HG02763 (cell line): ENCODE data around the gene DNAJC9.
"Not testable (repeated sequence)": the region's sequence is repeated elsewhere in the genome, so short reads cannot be mapped to it uniquely, and the experiment has no call there.

Experiments used
- ATAC-seq: cut with Tn5 transposase; IDR thresholded peaks from one replicate; pipeline ENCODE4 v1.9.1; 2021; ENCODE audit warnings: mild to moderate bottlenecking, moderate library complexity; ENCODE audit not compliant: unreplicated experiment

DNAJC9 gene

DNA sequence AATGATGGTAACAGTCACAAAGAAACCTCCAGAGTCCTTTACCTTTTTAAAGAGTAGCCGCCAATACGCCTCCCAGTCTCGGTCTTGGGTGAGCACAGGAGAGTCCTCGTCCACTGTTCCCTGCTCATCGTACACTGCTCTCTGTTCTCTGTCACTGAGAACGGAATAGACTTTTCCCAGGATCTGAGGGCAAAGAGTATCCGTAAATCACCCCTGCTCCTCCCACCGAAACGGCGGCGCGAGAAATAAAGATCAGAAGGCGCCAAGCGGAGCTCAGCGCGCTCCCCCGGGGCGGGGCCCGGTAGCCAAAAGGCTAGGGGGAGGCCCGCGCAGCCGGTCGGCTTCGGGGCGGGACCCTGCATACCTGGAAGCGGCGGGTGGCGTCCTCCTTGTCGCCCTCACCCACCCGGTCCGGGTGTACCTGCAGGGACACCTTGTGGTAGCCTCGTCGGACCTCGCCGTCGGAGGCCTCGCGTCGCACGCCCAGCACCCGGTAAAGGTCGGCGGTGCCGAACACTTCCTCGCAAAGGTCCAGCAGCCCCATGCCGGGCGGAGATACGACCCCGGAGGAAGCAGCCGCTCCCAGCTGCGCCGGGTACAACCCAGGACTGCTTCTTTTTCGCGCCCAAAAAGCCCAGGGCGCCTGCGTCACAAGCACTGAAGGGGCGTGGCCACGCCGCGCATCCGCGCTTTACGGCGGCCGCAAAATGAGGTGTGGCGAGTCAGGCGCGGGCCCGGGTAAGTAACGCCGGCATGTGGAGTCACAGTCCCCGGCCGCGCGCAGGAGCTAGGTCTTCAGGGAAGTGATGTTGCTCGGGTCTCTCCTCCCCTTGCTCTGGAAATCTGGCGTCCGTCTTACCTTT lies at the start of gene DNAJC9:
DNAJC9 (minus strand) TSS at position 610 of the 863 bp plus-strand sequence; CDS start at position 544, 66 bp downstream.
- peak; percentile 84 for ATAC-seq

DNA sequence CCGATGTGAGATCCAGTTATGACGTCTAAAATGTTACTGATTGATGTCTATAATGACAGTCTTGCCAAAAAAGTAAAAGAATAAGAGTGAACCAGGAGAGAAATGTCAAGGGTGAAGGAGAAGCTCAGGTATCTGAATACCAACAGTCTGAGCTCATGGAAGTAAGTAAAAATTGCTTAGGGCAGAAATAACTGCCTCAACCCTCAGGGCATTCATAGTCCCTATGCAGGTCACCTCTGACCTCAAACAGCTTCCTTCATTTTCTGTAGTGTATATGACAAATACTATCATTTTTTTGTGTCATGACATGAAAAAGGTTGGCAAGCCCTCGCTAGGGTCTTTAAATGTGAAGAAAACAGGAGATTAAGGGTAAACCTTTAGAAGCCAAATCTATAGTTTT lies 46.4 kb upstream of the DNAJC9 start:
- ATAC-seq = no peak

DNA sequence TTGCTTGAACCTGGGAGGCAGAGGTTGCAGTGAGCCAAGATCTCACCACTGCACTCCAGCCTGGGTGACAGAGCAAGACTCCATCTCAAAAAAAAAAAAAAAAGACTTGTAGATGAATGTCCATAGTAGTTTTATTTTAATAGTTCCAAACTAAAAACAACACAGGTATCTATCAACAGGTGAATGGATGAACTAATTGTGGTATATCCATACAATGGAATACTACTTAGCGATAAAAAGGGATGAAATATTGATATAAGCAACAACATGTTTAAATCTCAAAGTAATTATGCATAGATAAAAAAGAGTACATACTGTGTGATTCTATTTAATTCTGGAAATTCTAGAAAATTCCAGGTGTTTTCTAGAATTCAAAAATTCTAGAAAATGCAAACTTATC lies 42.9 kb upstream of the DNAJC9 start:
- no peak for ATAC-seq

DNA sequence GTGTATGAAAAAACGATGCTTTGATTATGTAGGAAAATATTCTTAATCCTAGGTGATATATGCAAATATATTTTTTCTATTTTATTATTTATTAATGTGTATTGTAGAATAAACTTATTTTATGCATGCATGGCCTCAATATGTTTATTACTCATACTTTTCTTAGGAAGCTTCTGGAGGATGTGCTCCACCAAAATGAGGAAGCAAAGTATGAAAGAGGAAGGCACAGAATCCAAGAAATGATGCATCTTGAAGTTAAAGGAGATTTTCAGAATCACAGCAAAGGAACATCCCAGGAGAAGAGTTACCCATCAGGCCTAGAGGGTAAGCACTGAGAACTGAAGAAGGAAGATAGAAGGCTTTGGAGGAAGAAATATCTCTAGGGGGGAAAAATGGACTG lies 40.4 kb upstream of the DNAJC9 start:
- ATAC-seq = no peak

- no peak for ATAC-seq
Measured at GRCh38 chr10:73281097-73281496, 34.0 kb upstream of the DNAJC9 start.

DNA sequence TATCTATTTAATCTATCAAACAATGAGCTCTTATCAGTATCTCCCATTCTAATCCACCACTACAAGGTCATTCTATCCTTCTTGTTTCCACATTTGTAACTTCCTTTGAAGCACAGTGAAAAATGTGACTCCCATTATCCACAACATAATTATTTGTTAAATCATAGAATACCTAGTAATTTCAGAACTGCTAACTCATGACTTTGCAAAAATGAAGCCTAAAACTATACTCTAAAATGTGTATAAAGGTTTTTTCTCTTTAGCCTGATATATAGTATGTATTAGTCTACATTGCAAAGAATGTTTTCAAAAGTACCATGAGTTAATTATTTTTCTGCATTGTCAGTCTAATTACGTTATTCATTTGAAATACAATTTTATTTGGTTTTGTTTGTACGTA lies 17.4 kb upstream of the DNAJC9 start:
- no peak for ATAC-seq

DNA sequence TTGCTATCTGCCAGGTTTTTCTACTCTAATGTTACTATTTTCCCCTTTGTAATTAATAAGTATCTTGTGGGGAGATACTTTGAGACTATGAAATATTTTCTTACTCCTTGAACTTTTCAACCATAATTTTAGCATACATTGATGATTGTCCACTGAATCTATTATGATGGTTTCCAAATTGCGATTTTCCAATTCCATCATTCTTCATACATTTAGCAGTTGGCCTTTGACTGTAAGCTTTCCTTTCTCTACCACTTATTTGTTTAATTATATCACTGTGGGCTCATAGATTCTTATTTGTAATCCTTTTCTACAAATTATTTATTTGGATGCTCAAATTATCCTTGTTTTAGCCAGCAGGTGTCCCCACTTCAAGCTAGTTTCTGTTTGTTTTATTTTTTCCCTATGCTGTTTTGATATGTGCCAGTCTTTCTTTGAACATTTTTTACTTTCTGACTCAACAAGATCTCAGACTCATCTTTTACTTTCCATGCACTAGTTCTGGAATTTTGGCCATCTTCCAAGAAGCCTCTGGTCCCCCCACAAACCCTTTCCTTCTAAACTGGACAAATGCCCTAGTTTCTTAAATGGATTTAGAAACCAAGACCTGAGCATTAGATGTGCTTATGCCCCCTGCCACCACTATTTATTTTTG lies 16.8 kb upstream of the DNAJC9 start:
- ATAC-seq = no peak

DNA sequence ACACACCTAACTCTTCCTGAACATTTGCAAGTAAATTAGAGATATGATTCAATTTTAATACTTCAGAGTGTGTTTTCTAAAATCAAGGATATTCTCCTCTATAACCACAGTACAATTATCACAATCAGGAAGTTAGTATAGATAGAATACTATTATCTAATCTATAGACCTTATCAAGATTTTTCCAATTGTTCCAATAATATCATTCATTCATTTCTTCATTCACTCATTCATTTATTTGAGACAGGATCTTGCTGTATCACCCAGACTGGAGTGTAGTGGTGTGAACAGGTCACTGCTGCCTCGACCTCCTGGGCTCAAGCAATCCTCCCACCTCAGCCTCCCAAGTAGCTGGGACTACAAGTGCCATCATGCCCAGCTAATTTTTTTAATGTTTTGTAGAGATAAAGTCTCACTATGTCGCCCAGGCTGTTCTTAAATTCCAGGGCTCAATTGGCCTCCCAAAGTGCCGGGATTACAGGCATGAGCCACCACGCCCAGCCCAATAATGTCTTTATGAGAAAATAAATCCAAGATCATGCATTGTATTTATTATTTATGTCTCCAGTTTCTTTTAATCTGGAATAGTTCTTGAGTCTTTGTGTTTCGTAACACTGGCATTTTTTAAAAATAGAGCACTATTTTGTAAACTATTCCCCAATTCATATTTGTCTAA lies 16.0 kb upstream of the DNAJC9 start:
- ATAC-seq = no peak

DNA sequence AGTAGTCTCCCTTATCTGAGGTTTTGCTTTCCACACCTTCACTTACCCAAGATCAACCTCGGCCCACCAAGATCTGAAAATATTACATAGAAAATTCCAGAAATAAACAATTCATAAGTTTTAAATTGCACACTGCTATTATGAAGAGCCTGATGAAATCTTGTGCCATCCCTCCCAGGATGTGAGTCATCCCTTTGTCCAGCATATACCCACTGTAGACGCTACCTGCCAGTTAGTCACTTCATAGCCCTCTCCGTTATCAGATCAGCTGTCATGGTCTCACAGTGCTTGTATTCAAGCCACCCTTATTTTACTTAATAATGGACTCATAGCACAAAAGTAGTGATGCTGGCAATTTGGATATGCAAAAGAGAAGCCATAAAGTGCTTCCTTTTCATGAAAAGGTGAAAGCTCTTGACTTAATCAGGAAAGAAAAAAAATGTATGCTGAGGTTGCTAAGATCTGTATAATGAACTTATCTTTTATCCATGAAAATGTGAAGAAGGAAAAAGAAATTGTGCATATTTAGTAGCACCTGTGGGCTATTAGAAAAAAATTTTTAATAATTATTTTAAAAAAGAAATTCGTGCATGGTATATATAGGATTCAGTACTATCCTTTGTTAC lies 15.2 kb upstream of the DNAJC9 start:
- ATAC-seq = no peak

DNA sequence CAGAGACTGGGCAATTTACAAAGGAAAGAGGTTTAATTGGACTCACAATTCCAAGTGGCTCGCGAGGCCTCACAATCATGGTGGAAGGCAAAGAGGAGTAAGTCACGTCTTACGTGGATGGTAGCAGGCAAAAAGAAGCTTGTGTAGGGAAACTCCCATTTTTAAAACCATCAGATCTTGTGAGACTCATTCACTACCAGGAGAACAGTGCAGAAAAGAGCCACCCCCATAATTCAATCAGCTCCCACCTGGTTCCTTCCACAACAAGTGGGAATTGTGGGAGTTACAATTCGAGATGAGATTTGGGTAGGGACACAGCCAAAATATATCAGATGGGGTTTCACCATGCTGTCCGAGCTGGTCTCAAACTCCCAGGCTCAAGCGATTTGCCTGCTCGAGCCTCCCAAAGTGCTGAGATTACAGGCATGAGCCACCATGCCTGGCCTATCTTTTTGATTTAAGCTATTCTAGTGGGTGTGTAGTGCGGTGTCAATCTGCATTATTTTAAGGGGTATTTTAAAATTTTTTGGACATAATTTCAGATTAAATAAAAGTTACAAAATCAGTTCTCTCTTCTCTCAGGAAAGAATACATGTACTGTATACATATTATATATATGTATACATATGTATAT lies 14.4 kb upstream of the DNAJC9 start:
- no peak for ATAC-seq

- ATAC-seq = not testable (repeated sequence)
Measured at GRCh38 chr10:73258612-73259011, 11.6 kb upstream of the DNAJC9 start.

GRCh38 chr10:73253225-73253555 lies 6.1 kb upstream of the DNAJC9 start:
- no peak for ATAC-seq

DNA sequence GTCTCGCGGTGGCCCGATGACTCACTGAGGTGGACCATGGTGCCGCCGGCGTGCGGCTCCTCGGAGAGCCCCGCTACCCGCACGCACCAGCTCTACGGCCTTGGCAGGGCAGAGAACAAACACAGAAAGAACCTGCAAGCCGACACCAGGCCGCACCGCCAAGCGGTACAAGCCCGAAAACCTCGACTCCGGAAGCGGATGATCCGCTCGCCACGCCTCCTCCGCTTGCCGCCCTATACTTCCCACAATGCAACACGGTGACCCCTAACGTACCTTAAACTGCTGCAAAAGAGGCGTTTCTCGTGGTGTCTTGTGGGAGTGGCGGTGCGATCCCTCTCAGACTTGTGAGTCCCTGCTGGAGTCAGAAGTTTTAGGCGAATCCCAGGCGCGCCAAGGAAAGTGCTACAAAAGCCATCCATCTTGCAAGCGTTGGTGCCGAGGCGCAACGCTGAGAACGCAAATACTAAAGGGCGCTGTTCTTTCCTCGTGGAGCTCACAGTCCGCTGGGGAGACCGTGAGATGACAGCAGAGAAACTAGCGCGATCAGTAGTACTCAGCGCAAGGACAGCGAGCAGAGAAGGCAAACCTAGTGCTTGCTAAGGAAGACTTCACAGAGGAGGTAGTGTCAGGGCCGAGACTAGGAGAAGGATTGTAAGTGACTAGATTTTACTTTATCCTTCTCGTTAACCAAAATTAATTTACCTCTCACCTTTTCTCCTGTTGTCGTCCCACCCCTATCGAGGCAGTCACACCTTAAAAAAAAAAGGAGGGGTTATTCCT lies 5.6 kb upstream of the DNAJC9 start, which contains the start of gene MRPS16:
MRPS16 (minus strand) TSS at position 200 of the 780 bp plus-strand sequence; CDS start at position 38, 162 bp downstream.
- ATAC-seq = peak; percentile 80

DNA sequence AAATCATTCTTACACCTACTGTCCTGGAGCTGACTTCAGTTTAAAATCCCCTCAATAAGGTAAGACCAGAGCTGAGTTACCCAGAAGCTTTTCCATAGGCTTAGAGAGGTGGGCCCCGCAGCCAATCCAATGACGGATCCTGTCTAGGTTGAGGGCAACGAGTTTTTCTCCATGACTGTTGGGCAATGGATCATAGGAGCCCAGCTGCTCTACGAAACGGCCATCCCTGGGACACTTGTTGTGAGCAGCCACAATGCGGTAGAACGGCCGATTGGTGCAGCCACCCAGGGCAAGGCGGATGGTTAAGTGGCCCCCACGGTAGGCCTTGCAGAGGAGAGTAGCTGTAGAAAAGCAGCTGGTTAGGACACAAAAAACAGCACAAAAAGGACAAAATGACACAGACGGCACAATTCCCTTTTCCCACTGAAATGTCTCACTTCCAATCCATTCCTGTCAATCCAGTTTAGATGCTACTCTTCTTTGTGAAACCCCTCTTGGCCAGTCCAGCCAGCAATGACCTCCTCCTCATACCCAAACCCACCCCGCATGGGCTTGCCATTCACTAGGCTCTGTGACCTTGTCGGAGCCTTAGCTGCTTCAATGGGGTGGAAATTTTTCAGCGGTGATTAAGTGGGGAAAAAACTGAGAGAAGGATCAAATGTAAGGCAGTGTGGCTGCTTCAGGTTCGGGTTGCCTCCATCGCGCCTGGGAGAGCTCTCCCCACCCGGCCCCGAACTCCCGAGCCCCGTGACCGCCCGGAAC lies 4.8 kb upstream of the DNAJC9 start:
- ATAC-seq = no peak

GRCh38 chr10:73248259-73248724 lies 1.2 kb upstream of the DNAJC9 start:
- no peak for ATAC-seq

DNA sequence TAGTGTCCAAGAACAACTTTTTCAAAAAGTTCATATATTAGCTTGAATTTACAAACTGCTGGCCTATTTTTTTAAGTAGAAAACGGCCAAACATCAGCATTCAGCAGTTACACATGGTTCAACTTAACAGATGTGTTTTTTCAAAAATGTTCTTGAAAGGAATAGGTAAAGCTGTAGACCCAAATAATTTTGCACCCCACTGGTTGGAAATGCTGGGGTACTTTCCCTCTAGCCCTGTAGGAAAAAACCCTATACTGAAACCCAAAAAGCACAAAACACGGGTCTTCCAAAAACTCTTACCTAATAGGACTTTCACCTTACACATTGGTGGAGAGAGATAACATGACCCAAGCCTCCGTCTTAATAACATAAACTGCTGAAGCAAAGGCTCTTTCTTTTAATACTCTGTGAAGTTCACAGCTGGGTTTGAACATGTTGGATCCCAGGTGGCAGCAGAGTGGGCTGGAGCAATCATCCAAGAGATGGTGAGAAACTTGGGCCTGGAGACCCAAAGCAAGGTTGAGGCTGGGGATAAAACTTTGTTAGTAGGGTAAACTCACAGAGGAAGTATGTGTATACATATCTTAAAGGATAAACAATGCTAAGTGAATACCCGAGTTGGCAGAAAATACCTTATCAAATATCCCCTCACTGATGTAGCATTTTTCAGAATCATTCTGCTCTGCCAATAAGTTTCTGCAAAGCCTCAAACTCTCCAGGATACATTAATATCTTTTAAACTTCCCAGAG lies 629 bp upstream of the DNAJC9 start:
- no peak for ATAC-seq

DNA sequence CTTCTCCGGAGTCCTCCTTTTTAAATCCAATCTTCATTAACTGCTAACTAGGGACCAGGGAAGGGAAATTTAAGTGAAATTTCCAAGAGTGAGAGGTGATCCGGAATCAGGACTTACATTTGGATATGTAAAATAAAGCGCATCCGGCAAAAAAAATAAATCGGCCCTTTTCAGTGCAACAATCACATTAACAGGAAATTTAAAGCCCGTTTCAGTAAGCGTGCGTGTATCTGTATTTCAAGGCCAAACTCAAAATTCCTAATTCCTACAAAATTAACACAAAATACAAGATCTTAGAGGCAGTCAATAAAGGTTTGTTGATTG lies 771 bp downstream of the DNAJC9 start:
- no peak for ATAC-seq

DNA sequence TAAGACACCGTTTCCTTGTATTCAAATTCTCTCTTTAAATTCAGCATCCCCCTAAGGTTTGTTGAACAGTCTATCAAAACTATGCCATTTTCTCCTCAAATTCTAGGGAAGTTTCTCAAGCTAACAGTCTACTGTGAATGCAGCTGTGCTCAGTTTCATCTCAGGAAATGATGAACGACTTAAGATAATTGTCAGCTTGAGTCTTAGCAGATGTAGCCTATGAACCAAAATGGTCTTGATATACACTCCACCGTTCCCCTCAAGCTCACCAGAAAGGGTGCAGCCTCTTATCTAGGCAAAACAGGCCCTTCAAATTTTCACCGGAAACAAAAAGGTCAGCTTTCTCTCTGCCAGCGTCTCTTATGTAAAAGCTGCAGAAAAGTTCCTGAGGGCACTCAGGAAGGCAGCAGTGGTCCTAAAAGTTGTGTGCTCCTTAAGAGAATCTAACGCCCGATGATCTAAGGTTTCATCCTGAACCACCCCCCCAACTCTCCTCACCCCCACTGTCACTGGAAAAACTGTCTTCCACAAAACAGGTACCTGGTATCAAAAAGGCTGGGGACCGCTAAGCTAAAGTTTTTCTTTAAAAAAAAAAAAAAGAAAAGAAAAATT lies 2.1 kb downstream of the DNAJC9 start:
- no peak for ATAC-seq
